CD4-positive, alpha-beta T cell treated with Interleukin-2 at 100 ng/mL for 4 hours (primary cell): ENCODE results near the gene IRF2BP2.

ENCODE experiments used
- DNase-seq: peaks from one replicate; pipeline ENCODE4 v3.0.0-alpha.2; 2020; ENCODE audit warnings: low spot score

The IRF2BP2 gene

DNA sequence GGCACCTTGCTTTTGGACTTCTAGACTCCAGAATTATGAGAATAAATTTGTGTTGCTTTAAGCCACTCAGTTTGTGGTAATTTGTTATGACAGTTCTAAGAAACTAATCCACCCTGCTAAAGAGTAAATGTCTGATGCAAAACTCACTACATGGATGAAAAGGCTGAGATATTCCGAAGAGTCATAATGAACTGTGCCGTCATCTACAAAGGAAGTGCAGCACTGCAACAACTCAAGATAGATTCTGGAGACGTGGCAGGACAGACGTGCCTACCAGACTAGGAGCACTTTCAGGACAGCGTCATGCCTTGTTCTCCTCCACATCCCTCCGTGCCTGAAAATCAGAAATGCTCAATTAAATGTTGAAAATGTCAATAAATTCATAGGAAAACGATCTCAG is 24.4 kb upstream of the IRF2BP2 start:
- DNase-seq: no peak

DNA sequence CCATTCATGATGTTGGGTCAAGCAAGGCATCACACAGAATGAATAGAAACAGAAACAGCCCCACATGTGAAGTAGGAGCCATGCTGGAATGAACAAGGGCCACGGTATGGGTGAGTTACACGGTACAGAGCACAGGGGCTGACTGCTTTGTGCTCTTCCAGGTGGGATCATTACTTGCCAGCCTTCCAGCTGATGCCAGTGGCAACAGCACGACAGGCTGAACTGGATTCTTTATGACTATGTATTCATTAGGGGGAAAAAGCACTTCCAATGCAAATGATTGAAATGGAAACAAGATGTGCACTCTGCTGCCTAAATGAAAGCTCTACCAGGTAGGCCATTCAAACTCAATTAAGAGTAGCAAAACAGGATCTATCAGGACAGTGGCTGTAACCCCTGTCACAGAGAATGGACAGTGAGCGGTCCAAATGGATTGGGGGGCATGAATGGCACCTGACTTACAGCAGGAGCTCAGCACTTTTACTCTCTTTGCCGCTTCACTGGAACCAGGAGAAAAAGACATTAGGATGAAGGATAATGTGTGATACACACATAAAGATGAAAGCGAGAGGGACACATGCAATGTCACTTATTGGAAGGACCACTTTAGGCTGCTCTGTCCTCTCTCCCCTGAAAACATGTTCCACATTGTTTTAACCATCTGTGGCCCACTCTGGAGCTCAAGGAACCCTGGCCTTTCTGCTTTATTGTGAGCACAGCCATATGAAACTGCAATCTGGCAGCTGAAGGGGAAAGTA is 23.4 kb upstream of the IRF2BP2 start:
- DNase-seq: no peak

DNA sequence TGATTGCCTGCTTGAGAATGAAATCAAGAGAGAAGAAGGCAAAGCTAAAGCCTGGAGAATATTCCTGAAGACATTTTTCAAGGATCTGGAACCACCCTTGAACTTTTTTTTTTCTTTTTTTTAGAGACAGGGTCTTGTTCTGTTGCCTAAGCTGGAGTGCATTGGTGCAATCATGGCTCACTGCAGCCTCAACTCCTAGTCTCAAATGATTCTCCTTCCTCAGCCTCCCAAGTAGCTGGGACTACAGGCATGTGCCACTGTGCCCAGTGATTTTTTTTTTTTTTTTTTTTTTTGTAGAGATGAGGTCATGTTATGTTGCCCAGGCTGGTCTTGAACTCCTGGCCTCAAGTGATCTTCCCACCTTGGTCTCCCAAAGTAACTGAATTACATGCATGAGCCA is 22.2 kb upstream of the IRF2BP2 start:
- no peak for DNase-seq

DNA sequence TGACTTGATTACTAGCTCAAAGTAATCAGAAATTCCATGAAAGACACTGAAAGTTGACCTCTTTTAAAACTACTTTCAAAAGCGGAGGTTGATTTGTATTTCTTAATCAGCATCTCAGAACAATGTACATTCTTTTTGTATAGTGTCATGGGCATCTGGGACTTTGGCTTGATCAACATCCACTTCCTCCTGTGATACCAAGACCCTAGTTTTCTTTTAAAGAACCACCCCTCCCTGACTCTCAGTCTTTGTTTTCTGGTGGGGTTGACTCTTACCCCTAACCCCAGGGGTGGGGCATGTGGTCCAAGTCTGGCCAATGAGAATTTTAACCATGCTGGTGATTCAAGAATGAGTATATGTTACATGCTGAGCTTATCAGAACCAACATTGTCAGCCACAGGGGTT is 21.7 kb upstream of the IRF2BP2 start:
- DNase-seq: no peak

DNA sequence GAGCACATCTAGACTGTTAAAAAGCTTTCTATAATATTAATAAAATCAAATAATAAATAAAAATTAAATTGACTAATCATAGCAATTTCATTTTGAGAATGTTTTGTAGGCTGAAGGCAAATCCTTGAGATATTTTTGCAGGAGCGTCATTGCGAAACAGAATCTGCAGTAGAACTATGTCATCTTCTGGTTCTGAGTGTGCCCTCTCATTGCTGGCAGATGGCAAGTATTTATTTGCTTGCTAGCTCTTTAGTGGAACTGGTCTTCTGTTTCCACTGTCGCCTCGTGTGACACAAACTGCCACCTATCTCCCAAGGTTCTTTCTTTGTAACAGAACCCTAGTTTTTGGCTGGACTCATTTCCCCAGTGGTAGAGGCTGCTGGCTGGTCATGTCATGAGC is 19.0 kb upstream of the IRF2BP2 start:
- no peak for DNase-seq

DNA sequence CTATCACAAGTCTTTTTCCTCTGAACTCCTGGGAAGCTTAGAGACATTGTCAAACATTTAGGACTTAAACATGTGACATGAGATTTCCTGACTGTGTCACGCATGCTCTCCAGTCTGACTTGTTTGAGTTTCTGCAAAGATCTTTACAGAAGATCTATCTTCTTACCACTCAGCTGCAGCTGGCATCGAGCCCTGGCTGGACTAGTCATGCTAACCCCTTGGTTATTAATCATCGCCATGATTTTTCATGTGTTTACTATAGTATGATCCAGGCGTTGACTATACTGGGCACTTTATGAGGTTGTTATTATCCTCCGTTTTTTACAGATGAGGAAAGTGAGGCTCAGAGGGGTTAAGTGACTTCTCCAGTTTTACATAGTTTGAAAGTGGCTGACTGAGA is 18.1 kb upstream of the IRF2BP2 start:
- DNase-seq: no peak

DNA sequence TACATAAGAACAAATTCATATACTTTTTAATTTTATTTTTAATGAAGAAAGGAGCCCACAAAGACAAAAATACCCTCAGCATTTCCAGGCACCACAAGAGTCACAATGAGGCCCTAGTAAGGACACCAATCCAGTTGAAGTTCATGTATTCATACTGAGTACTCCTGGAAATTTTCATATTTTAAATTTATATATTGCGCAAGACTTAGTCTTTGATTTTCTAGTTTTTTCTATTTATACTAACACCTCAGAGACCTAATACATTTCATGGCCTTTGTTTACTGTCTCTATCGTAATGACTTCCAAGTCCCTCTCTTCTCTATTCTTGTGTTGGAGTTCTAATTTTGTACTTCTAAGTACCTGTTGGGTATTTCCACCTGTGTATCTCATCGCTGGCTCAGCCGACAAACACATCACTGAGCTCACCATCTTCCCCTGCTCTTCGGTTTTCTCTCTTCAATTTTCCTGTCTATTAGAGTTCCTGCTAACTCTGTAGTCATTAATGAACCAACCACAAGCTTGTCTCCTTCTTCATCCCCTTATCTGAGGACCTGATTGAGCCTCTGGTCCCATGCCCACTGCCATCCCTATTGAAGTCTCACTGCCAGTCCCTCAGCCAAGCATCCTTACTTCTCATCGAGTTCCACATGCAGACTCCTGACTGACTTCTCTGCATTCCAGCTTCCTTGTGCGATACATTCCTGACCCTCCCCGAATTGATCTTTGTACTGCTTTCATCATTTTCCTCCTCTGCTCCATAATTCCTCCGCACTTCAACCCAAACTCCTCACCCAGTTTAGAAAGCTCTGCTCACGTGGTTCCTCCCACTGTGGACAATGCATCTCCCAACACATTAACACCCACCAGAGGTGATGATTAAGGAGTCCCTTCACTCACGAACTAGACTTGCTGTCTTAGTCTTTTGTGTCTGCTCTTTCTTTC is 17.3 kb upstream of the IRF2BP2 start:
- no peak for DNase-seq

DNA sequence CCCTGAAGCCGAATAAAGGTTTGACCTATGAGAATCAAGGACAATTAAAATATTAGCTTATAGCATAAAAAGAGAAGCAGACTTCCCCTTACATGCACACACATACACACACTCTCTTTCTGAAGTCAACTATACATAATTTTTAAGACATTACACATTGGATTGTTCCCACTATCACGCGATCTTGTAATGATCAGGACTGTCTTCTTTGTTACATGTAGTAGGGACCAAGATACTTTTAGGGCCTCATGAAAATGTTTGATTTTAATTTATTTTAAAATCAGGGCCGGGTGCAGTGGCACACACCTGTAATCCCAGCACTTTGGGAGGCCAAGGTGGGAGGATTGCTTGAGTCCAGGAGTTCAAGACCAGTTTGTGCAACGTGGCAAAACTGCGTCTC is 16.4 kb upstream of the IRF2BP2 start:
- no peak for DNase-seq

DNA sequence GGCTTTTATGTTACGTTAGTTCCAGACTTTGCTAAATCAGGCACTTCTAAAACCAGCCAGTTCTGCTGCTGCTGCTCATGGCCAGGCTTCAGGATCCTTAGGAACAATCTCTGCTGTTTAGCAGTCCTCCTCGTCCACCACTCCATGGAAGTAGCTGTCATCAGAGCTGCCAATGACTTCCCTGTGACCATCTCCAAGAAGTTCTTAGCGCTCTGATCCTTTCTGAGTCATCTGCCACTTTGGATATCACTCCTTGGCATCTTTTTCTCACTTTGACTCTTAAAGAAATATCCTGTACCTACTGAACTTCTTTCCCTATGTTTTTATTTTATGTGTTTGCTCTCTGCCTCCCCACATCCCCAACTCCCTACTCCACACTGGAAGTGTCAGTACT is 14.7 kb upstream of the IRF2BP2 start:
- DNase-seq: no peak

DNA sequence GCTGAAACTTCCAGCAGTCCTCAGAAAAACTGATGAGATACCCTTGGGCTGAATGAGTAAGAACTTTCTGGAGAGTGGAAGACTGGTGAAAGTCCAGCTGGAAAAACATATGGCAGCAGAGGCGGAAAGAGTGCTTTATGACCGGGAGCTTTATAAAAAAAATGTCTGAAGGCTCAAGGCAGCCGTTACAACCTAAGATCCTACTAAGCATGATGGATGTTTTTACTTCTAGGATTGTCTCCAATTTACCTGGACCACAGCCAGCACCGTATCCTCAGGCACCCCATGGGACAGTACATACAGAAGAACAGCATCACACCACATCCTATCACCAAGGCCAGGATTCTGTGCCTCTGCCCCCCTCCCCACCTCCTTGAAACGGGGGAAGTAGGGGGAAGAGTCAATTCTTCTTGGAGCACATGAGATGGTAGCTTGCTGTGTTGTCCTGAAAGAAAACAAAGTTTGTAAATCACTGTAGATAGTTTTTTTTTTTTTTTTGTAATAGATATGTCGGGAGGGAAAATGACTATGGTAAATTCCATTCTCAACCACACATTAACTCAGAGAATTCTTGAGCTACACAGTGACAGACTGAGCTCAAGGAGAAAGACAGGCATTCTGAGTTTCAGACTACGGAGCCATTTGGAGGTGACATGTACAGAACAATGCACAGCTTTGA is 11.8 kb upstream of the IRF2BP2 start:
- DNase-seq: no peak

DNA sequence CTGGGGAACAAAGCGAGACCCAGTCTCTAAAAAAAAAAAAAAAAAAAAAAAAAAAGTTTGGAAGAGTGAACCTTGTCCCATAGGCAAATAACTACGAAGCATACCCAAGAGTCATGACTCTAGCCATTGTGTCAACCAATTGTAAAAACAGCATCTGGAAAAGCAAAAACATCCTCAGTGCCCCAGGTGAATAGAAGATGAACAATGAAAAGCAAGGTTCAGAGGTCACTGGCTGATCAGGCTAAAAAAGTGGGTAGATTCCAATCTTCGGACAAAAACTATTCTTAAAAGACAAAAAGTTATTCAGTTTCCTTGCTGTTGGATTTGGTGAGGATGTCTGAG is 11.1 kb upstream of the IRF2BP2 start:
- DNase-seq: no peak

DNA sequence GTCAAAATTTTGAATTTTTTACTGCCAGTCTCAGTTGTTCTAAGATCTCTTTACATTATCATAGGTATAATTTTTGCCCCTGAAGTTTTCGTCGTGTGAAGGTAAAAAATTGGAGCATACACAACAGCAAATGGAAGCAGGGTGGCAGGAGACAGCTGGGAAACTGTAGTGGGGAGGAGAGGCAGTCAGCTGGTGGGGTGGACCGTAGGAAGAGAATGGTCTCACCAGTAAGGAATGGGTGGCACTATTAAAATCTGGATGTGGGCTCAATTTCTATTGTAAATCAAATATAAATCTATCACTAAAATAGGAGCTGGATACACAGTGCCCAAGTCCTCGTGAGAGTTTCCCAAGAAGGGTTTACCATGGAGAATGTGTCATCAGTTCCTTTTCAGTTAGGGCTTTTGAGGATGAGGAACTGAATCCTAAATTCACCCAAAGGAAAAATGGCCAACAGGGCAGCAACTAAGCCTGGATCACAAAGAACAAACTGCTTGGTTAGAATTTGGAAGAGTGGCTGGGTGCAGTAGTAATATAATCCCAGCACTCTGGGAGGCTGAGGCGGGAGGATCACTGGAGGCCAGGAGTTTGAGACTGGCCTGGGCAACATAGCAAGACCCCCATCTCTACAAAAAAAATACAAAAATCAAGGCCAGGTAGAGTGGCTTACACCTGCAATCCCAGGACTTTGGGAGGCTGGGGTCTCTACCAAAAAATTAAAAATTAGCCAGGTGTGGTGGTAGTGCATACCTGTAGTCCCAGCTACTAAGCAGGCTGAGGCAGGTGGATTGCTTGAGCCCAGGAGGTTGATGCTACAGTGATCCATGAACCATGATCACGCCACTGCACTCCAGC is 10.5 kb upstream of the IRF2BP2 start:
- DNase-seq: no peak

DNA sequence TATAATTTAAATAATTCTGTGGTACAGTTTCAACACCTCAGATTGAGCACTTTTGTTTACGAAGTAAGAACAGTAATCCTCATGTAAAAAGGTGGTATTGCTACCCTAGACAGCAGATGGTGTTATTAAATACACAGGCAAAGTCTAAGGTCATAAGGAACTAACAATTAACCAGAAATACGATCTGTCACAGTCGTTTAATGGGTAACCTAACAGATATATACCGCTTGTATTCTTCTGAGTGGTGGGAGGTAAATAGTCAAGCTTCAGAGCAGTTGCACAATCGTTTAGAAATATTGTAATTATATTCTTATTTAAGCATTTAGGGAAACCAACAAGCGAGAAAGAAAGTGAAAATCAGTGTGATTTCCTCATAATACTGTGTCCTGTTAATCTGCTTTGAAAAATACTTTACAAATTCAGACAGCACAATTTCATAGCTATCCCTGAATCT is 9.8 kb upstream of the IRF2BP2 start:
- no peak for DNase-seq

DNA sequence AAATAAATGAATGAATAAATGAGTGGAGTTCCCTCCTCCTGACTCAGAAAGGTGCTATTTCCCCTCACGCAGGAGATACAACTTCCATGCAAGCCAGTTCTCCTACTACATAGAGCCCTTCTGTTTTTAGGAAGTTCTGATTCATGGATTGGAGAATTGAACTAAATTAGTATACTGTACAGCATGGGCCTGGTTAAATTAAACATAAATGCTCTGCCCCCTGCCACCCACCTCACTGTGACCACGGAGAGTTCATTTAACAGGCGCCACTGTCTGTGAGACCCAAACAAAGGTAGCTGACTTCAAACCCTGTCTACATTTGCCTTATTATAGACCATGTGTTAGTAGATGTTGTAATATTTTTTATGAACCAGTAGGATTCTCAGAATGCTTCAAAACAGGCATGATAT is 9.1 kb upstream of the IRF2BP2 start:
- DNase-seq: no peak

DNA sequence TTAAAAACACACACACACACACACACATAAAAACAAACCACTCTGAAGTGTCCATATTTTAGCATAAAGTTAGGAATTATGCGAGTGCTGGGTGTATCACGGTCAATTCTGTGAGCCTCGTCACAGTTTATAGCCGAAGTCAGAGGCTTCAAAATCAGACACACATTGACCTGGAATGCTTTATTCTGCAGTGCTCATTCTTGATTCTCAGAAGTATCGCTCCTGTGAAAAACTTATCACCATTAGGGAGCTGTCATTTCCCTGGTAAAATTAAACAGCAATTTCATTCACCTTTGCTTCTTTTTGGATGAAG is 8.7 kb upstream of the IRF2BP2 start:
- no peak for DNase-seq

DNA sequence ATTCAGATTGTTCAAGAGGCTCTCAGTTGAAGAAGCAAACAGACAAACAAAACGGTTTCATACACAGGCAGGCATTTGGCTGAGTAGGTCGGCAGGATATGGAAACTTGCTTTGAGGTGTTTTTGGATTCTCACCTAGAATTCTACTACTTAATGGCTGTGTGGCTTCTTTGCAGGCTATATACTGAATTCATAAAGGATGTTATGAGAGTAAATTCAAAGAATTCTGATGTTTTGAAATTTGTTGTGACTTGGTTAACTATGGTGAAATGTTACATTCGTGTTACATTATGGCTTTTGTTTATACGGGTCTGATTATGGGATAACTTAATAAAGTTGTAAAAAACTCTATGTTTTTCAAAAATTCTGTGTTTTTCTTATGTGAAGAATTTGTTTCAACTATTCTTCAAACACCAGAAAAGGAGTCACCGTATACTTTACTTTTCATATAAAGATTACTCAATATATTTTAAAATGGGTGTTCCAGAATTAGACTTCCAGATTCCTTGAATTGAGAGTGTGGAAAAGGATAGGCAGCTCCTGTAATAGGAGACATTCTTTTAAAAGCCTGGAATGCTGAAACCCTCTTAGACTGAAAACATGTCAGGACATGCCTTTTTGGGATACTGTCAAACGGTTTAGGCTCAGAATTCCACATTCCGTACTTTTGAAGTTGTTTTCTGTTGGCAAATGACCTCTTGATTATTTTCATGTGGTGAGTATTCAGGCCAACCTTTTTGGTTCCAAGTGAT is 8.2 kb upstream of the IRF2BP2 start:
- no peak for DNase-seq

DNA sequence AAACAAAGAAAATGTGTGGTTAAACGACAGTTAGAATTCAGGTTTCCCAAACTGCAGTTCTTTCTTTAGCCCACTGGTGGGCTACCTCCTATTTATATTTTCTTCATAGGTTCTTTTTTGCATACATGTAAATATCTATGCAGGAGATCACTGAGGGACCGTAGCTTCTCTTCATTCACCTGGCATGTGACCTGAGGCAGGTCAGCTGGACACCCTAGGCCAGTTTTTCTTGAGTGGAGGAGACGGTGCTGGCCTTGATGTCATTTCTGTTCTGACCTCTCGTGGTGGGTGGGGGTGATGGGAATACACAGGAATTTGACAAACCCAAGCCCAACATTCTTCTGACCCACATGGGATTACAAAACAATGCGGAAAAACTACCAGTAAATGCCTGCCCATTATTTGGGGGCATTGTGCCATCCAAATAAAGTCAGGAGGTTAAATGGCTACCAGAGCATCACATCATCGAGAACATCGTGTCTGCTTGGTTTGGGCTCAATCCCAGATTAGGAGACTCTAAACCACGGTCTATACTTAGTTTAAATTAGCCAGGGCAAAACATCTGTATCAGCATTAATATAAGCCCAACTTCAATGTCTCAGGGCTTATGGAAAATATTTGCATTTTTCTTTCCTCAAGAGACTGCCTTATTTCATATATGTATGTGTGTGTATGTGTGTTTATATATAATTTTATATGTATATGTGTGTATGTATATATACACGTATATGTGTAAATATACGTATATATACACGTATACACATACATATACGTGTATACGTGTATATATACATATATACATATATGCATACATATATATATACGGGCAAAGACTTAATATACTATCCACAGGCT is 7.4 kb upstream of the IRF2BP2 start:
- DNase-seq: no peak

DNA sequence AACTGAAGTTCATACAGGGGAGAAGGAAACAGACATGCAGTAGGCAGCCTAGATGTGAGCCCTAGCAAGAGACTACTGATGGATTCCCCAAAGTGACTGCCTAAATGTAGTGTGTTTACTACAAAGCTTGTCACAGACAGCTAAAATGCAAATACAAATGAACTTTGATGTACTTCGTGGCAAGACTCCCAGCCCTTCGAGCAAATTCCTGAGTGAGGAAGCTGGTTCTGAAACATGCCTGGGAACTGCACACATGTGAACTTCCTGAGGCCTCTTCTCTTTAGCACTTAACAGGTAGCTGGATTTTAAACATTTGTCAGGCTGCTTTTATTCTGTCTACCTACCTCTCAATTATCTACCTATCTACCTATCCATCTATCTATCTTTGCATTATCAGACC is 6.7 kb upstream of the IRF2BP2 start:
- no peak for DNase-seq

DNA sequence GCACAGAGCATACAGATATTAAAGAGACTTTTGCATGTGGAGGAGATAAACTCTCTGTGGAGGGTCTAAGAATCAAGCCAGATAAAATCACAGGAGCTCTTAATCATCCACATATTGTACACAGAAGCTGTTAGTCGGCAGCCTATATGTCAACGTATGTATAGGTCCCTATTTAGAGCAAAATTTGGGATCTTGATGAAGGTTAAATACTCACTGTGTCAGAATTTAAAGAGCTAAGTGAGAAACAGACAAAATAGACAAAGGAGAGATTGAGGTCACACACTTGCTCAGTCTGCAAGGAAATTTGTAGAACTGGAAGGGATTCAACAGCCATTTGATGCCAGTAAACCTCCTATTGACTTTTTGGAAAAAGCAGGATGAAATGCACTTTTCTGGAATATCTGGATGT is 4.1 kb upstream of the IRF2BP2 start:
- DNase-seq: no peak

DNA sequence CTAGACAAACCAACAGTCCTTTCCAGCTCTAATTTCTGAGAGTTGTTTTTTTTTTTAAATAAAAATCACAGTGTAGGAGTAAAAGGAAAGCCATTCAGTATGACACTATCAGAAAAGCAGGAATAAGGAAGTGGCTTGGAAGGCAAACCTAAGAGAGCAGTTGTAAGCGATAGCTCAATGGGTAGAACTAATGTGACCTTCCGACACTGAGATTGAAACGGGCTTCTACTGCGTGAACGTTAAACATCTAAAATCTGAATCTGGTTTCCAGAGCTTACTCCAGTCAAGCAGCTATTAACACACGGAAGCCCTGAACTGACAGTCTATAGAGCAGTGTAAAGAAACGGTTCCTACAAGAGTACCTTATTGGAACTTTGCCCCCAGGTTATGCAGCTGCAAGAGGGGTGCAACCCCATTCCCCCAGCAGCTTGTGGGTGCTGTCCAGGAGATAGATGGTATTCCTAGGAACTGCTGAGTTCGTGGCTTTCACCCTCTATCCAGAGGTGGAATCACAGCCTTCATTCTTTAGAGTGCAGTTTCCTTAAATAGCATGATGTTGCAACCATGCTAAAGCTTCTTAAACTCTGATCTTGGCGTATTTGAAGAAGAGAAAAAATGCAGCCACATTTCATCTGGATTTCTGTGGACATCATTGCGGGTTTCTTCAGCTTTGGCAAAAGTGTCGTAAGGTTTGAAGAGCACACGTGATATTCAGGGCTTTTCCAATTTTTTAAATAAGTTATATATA is 3.3 kb upstream of the IRF2BP2 start:
- DNase-seq: no peak
